IMR-90 (cell line): Measurements from ENCODE around the gene CLUH. TPM values are rescaled to one million over a fixed set of nuclear protein-coding genes. Genes with fewer than 3 reads are reported as not detected.

Experiments used
- ATAC-seq: fragments of 200-7000 bp; cut with Tn5 transposase; 2 replicates; pipeline ENCODE4 v1.9.1; 2020; ENCODE audit warnings: low read depth, mild to moderate bottlenecking, moderate library complexity
- BruUV-seq: library from RNA; stranded (reverse); fragments of 400-500 nt; replicated peaks from 2 replicates; lab custom pipeline; 2021; lab: Mats Ljungman, UMichigan
- CTCF ChIA-PET: fragments of 300-600 bp; formaldehyde crosslinking; extraction: SDS; loops from one replicate; lab custom pipeline; 2021; ENCODE audit warnings: antibody characterized with exemption; lab: Yijun Ruan, JAX
- POLR2A ChIA-PET: fragments of 300-600 bp; sonication (Branson Sonifier 250); formaldehyde crosslinking; loops from one replicate; lab custom pipeline; 2022; ENCODE audit warnings: antibody characterized with exemption; ENCODE audit not compliant: unreplicated experiment; lab: Charles Lee
- DNase-seq: peaks from one replicate; pipeline ENCODE4 v3.0.0; 2013
- H2AFZ ChIP-seq: replicated peaks from 2 replicates; pipeline ENCODE3; 2013; ENCODE audit warnings: low read length, mild to moderate bottlenecking; ENCODE audit not compliant: poor library complexity
- H2AK5ac ChIP-seq: 2 replicates; pipeline ENCODE4 v1.6.1; 2013; ENCODE audit warnings: low read depth, low read length, inconsistent platforms
- H2AK9ac ChIP-seq: replicated peaks from 2 replicates; pipeline ENCODE3; 2013; ENCODE audit warnings: mild to moderate bottlenecking, low read depth, low read length, moderate library complexity; ENCODE audit not compliant: poor library complexity
- H2BK120ac ChIP-seq: 2 replicates; pipeline ENCODE4 v1.6.1; 2013; ENCODE audit warnings: low read depth, low read length, inconsistent platforms
- H2BK15ac ChIP-seq: 3 replicates; pipeline ENCODE4 v1.6.1; 2013; ENCODE audit warnings: low read depth, low read length, inconsistent platforms
- H2BK20ac ChIP-seq: 2 replicates; pipeline ENCODE4 v1.6.1; 2013; ENCODE audit warnings: low read depth, mild to moderate bottlenecking, inconsistent platforms, low read length, moderate library complexity
- H2BK5ac ChIP-seq: 2 replicates; pipeline ENCODE4 v1.6.1; 2013; ENCODE audit warnings: mild to moderate bottlenecking, low read depth, low read length, inconsistent platforms; ENCODE audit not compliant: poor library complexity, severe bottlenecking
- H3K14ac ChIP-seq: replicated peaks from 2 replicates; pipeline ENCODE4 v1.6.1; 2013; ENCODE audit warnings: low read depth, low read length, inconsistent platforms
- H3K18ac ChIP-seq: 2 replicates; pipeline ENCODE4 v1.6.1; 2013; ENCODE audit warnings: low read depth, low read length, control low read depth
- H3K23ac ChIP-seq: 2 replicates; pipeline ENCODE4 v1.6.1; 2013; ENCODE audit warnings: low read depth, low read length, inconsistent platforms
- H3K27ac ChIP-seq: 2 replicates; pipeline ENCODE4 v1.5.1; 2013; ENCODE audit warnings: mild to moderate bottlenecking, control low read depth, low read length; ENCODE audit not compliant: insufficient read depth
- H3K27me3 ChIP-seq: 2 replicates; pipeline ENCODE4 v1.6.1; 2013; ENCODE audit warnings: low read length; ENCODE audit not compliant: control insufficient read depth, insufficient read depth
- H3K36me3 ChIP-seq: 2 replicates; pipeline ENCODE4 v1.6.1; 2013; ENCODE audit warnings: low read length, mixed read lengths; ENCODE audit not compliant: control insufficient read depth, insufficient read depth
- H3K4ac ChIP-seq: 2 replicates; pipeline ENCODE4 v1.6.1; 2013; ENCODE audit warnings: low read depth, low read length, inconsistent platforms
- H3K4me1 ChIP-seq: 2 replicates; pipeline ENCODE4 v1.6.1; 2013; ENCODE audit warnings: low read length, mixed read lengths; ENCODE audit not compliant: control insufficient read depth, insufficient read depth
- H3K4me2 ChIP-seq: 2 replicates; pipeline ENCODE4 v1.6.1; 2013; ENCODE audit warnings: low read depth, mild to moderate bottlenecking, control low read depth, low read length, moderate library complexity
- H3K4me3 ChIP-seq: 2 replicates; pipeline ENCODE4 v1.5.1; 2013; ENCODE audit warnings: low read depth, mild to moderate bottlenecking, control low read depth, low read length, moderate library complexity; ENCODE audit not compliant: insufficient read depth
- H3K56ac ChIP-seq: 2 replicates; pipeline ENCODE4 v1.6.1; 2013; ENCODE audit warnings: low read length, inconsistent platforms; ENCODE audit not compliant: insufficient read depth; ENCODE audit errors: extremely low read depth
- H3K79me1 ChIP-seq, 2 experiments: 2 replicates each; pipeline ENCODE4 v1.6.1; 2013; ENCODE audit warnings: low read length in 2 of 2, inconsistent platforms in 1 of 2, low read depth in 1 of 2
- H3K9ac ChIP-seq: 2 replicates; pipeline ENCODE4 v1.6.1; 2013; ENCODE audit warnings: low read depth, low read length, control low read depth
- H3K9me1 ChIP-seq: 2 replicates; pipeline ENCODE4 v1.6.1; 2013; ENCODE audit warnings: low read length, inconsistent platforms; ENCODE audit not compliant: insufficient read depth
- H3K9me3 ChIP-seq: 2 replicates; pipeline ENCODE4 v1.6.1; 2013; ENCODE audit warnings: low read length; ENCODE audit not compliant: control insufficient read depth, insufficient read depth
- H4K20me1 ChIP-seq: 2 replicates; pipeline ENCODE4 v1.6.1; 2013; ENCODE audit warnings: low read length, inconsistent platforms; ENCODE audit not compliant: insufficient read depth
- H4K5ac ChIP-seq: 2 replicates; pipeline ENCODE4 v1.6.1; 2013; ENCODE audit warnings: mild to moderate bottlenecking, low read depth, low read length, control low read depth
- H4K8ac ChIP-seq, 2 experiments: 2 replicates each; pipeline ENCODE4 v1.6.1; 2013; ENCODE audit warnings: low read depth in 2 of 2, low read length in 2 of 2, control low read depth in 1 of 2, inconsistent platforms in 1 of 2
- H4K91ac ChIP-seq: 2 replicates; pipeline ENCODE4 v1.6.1; 2013; ENCODE audit warnings: low read depth, low read length, inconsistent platforms; ENCODE audit not compliant: insufficient read depth
- CEBPB ChIP-seq: IDR thresholded peaks from 2 replicates; pipeline ENCODE4 v1.6.1; 2012; ENCODE audit warnings: low read depth, low read length, improper control_type of control experiment
- CHD1 ChIP-seq: IDR thresholded peaks from 2 replicates; pipeline ENCODE4 v1.6.1; 2012; ENCODE audit warnings: low read depth, low read length, improper control_type of control experiment
- CTCF ChIP-seq: conservative IDR thresholded peaks from 2 replicates; pipeline ENCODE4 v1.5.1; 2012; ENCODE audit warnings: mild to moderate bottlenecking, low read depth, low read length, improper control_type of control experiment
- ELK1 ChIP-seq: fragments of 150-350 bp; IDR thresholded peaks from 2 replicates; pipeline ENCODE4 v1.6.1; 2016; ENCODE audit warnings: low read depth, mild to moderate bottlenecking, low read length, moderate library complexity, borderline replicate concordance
- FOS ChIP-seq: fragments of 150-350 bp; IDR thresholded peaks from 2 replicates; pipeline ENCODE4 v1.6.1; 2016; ENCODE audit warnings: low read depth, low read length
- MAFK ChIP-seq: IDR thresholded peaks from 2 replicates; pipeline ENCODE4 v1.6.1; 2012; ENCODE audit warnings: low read depth, low read length, improper control_type of control experiment
- MXI1 ChIP-seq: IDR thresholded peaks from 2 replicates; pipeline ENCODE4 v1.6.1; 2012; ENCODE audit warnings: low read depth, mild to moderate bottlenecking, low read length, moderate library complexity, borderline replicate concordance
- NFE2L2 ChIP-seq: fragments of 150-350 bp; IDR thresholded peaks from 2 replicates; pipeline ENCODE4 v1.6.1; 2016; ENCODE audit warnings: low read depth, mild to moderate bottlenecking, low read length
- POLR2A ChIP-seq: IDR thresholded peaks from 2 replicates; pipeline ENCODE4 v1.6.1; 2012; ENCODE audit warnings: mild to moderate bottlenecking, low read depth, low read length
- RAD21 ChIP-seq: IDR thresholded peaks from 2 replicates; pipeline ENCODE4 v1.6.1; 2012; ENCODE audit warnings: low read length, improper control_type of control experiment
- RCOR1 ChIP-seq: IDR thresholded peaks from 2 replicates; pipeline ENCODE4 v1.6.1; 2012; ENCODE audit warnings: mild to moderate bottlenecking, low read length, improper control_type of control experiment; ENCODE audit not compliant: insufficient replicate concordance
- RFX5 ChIP-seq: IDR thresholded peaks from 2 replicates; pipeline ENCODE4 v1.8.0; 2012; ENCODE audit warnings: low read depth, mild to moderate bottlenecking, low read length, moderate library complexity
- USF2 ChIP-seq: fragments of 150-350 bp; IDR thresholded peaks from 2 replicates; pipeline ENCODE4 v1.6.1; 2017; ENCODE audit warnings: mild to moderate bottlenecking, antibody characterized with exemption, low read length, low read depth
- WGBS, 2 experiments: methylation state at CpG; one replicate each; pipeline versions ENCODE4 v1.1.5 to v1.1.7; 2013; ENCODE audit warnings: missing lambda C conversion rate in 2 of 2; ENCODE audit not compliant: insufficient read length in 1 of 2; ENCODE audit errors: extremely low coverage in 2 of 2; 5-methylcytosine and 5-hydroxymethylcytosine counted together
- dilution Hi-C: fragments of 300-500 bp; cut with HindIII; formaldehyde crosslinking; loops from one replicate; pipeline ENCODE4 v1.14.3; 2018; ENCODE audit warnings: low sequenced_read_pairs; ENCODE audit not compliant: unreplicated experiment
- in situ Hi-C: fragments of 300-500 bp; cut with MboI; formaldehyde crosslinking; loops from 3 replicates; pipeline ENCODE4 v1.14.3; 2019; ENCODE audit warnings: low sequenced_read_pairs, inconsistent platforms, mixed read lengths
- intact Hi-C: fragments of 100-400 bp; cut with micrococcal nuclease; formaldehyde crosslinking; loops from 2 replicates; pipeline ENCODE4 v1.10.0; 2022
- polyA plus RNA-seq, 3 experiments: library from polyadenylated mRNA; depleted of rRNA; stranded (reverse); fragments of >200 nt; gene quantifications; 2 replicates each; pipeline ENCODE4 v1.2.3, GENCODE V29; 2012; ENCODE audit warnings: low replicate concordance in 1 of 3
- total RNA-seq: library from RNA; depleted of rRNA; stranded (reverse); fragments of >200 nt; gene quantifications from 2 replicates; pipeline ENCODE4 v1.2.3, GENCODE V29; 2012

Gene CLUH
- total and polyA plus RNA-seq, 2 of the 4 experiments (the other 2 are of a cell fraction) = 12.9 to 42.0 TPM

GRCh38 chr17:2710071-2710802, 1.3 kb downstream of the CLUH start:
- H3K18ac ChIP-seq = no peak overlapping the region
- ChIA-PET CTCF (interaction anchor here (0.8 kb wide), 1 partner anchor 14 kb away, joined by 3 read pairs; no protein-coding TSS in a partner anchor), POLR2A (interaction anchor here (0.5 kb wide), 1 partner anchor 14 kb away, joined by 8 read pairs; no protein-coding TSS in a partner anchor)
- H3K14ac ChIP-seq = peak overlapping the region; percentile 9; the same call in 1 of the 2 replicates
- H4K20me1 ChIP-seq = peaks cover 57% of the 10 kb centered on the region
- H3K4me3 ChIP-seq = peak overlapping the region; percentile 66
- no TSS peak for BruUV-seq
- no peak overlapping the region for H4K8ac ChIP-seq
- peak overlapping the region; percentile 96 for H2AK9ac ChIP-seq
- dilution Hi-C loops (no loop called here), intact Hi-C loops (no loop called here), in situ Hi-C loops (no loop called here)
- DNase-seq = no peak
- H3K4me2 ChIP-seq = peak overlapping the region; percentile 84
- peaks cover 22% of the 10 kb centered on the region for H3K9me1 ChIP-seq
- no peak overlapping the region; the same call in 1 of the 2 replicates for H3K27ac ChIP-seq
- H4K5ac ChIP-seq = no peak overlapping the region
- no peaks in the 10 kb centered on the region for H3K36me3 ChIP-seq
- TF ChIP-seq MXI1 = no peak
- TF ChIP-seq MAFK = no peak
- TF ChIP-seq ELK1 = no peak
- no peak for TF ChIP-seq FOS
- no peak for TF ChIP-seq NFE2L2
- TF ChIP-seq RCOR1 = no peak
- no peak for TF ChIP-seq CHD1
- no peak for TF ChIP-seq CTCF
- TF ChIP-seq RAD21 = no peak
- TF ChIP-seq RFX5 = no peak
- TF ChIP-seq POLR2A = no peak
- no peak for TF ChIP-seq CEBPB
- no peak for TF ChIP-seq USF2
- H3K9me3 ChIP-seq = no peaks in the 10 kb centered on the region
- peak overlapping the region; percentile 29; the same call in 1 of the 2 replicates for H3K4ac ChIP-seq
- WGBS, 2 experiments = 57% methylated on average over 6 of the region's 16 CpGs; no CpG with 5 or more reads in 1 of the 2 experiments
- H3K27me3 ChIP-seq = no peaks in the 10 kb centered on the region
- no peak overlapping the region for H3K56ac ChIP-seq
- no peak overlapping the region for H2BK120ac ChIP-seq
- no peak overlapping the region for H2BK5ac ChIP-seq
- peak overlapping the region; percentile 25 for H3K9ac ChIP-seq
- H3K79me1 ChIP-seq = peaks cover 3 to 66% of the 10 kb centered on the region in 2 experiments
- no peak for ATAC-seq
- H2BK20ac ChIP-seq = no peak overlapping the region
- H2BK15ac ChIP-seq = no peak overlapping the region
- H4K91ac ChIP-seq = no peak overlapping the region
- H3K23ac ChIP-seq = peak overlapping the region; percentile 83
- peak overlapping the region; percentile 80 for H2AK5ac ChIP-seq
- H2AFZ ChIP-seq = peak overlapping the region; percentile 80
- H3K4me1 ChIP-seq = peaks cover 24% of the 10 kb centered on the region
